Measurements from ENCODE around the gene C1orf159. TPM values are rescaled to one million over a fixed set of nuclear protein-coding genes. Genes with fewer than 3 reads are reported as not detected.

The C1orf159 gene
- total RNA-seq, 1 donor from 2014 or later = 2.4 TPM

DNA sequence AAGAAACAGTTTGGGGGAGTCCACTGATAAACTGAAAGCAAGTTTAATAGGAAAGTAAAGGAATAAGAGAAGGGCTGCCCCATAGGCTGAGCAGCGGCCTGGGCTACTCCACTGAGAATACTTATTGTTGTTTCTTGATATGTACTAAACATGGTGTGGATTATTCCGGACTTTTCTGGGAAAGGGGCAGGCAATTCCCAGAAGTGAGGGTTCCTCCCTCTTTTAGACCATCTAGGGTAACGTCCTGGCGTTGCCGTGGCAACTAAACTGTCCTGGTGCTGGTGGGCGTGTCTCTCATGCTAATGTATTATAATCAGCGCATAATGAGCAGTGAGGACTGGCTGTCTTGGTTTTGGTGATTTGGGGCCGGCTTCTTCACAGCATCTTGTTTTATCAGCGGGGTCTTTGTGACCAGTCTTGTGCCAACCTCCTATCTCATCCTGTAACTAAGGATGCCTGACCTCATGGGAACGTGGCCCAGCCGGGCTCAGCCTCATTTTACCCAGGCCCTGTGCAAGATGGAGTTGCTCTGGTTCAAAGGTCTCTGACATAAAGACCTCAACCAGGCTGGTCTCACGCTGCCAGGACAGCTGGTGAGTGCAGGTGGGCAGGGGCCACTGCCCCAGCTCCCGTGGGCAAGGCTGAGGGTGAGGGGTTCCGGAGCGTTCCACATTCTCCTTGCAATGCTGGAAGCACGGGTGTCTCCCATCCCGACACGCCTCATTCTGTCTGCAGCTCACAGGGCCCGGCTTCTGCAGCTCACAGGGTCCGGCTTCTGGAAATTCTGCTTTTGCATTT is 19.6 kb upstream of the C1orf159 start:
- intact Hi-C loops (cut with DNase I) = no loop called here
- no peak for ATAC-seq (ENCODE audit: poor library complexity)
- no peak for DNase-seq

DNA sequence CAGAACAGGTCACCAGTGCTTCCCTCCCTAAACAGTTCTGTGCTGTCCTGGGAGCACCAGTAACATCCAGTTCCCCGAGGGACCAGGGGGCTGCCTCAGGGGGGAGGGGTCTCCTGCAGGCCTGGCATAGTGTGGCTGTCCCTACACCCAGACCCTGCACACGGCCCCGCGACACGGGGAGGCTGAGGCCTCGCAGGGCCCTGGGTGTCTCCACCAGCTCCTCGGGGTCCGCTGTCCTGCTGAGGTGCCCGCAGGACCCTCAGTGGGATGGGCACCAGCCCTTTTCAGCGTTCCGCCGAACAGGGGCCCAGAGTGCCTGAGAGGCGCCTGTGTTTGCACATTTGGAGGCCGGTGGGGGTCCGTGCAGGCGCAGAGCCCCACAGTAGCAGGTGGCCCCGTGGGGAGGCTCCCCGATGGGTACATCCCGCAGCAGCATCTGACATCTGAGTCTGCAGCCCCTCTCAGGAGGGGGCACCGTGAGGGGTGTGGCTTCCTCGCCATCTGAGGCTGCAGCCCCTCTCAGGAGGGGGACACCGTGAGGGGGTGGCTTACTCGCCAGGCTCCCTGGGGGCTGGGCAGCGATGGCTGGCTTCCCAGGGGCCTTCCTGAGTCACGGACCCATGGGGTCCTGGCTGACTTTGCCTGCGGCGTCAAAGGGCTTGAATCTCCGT is 18.5 kb upstream of the C1orf159 start:
- no peak for ATAC-seq (ENCODE audit: poor library complexity)
- intact Hi-C loops (cut with DNase I) = no loop called here

DNA sequence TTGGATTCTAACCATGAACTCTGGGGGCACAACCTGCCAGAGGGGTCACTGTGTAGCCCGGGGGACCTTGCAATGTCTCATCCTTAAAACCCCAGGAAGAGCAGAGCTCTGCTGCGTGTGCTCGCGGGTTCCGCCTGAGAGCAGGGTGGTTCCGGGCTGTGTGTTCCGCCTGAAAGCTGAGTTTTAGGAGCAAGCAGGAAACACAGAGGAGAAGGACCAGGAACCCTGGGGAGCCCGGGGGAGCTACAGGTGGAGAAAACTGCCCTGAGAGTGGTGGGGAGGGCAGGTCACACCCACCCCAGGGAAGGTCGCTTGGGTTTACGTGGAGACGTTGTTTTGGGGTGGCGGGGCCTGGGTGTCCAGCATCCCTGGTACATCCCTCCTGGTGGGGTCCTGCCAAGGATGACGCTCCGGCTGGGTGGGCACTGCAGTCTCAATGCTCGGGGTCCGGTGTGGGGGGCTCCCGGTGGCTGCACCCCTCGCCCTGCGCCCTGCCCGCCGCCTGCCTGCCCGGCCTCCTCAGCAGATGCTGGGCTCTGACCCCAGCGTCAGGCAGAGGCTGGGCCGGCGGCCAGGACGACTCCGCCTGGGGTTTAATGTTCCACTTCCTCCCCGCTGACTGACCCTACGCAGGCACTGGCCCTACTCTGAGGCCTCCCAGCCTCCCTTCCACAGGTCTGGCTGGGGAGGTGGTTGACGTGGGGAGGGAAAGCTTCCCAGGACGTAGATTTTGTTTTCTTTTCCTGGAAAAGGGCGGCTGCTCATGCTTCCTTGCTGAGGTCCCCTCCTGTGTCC is 17.3 kb upstream of the C1orf159 start:
- peak; percentile 64 for DNase-seq
- peak; percentile 51 for ATAC-seq (ENCODE audit: poor library complexity)
- intact Hi-C loops (cut with DNase I) = no loop called here

More for the DNA sequence above, 18.5 kb upstream of the C1orf159 start:
- no peak for DNase-seq

DNA sequence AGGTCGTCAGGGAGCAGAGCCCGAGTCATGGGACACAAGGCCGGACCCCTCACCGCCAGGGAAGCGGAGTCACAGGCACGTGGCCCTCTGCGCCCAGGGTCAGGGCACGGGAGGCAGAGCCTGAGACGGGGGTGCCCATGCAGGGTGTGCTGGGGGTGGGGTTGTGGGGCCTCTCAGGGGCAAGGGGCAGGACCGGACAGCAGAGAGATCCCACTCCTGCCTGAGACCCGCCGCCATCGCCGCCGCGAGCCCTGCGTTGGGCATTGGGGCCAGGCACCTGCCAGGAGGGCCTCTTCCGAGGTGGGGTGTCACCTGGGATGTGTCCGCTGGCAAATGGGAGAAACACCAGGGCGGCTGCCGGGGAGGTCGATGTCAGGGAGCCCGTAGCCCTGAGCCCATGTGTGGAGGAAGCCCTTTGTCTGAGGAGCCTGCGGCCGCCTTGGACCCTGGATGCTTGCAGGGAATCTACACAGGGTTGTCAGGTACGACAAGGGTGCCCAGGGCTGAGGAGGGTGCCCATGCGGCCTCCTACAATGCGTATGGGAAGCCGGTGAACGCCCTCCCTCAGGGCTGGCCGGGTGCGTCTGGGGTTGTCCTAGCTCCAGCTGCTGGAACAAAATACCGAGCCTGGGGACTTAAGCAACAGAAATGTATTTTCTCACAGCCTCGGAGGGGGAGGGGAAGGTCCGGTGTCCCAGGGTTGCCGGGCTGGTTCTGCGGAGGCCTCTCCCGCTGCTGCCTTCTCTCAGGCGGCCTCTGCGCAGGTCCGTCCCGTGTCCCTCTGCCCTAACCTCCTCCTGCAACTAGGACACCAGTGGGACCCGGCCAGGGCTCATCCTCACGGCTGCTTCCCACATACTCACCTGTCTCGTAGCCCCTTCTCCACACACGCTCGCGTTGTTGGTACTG is 16.4 kb upstream of the C1orf159 start:
- intact Hi-C loops (cut with DNase I) = no loop called here
- ATAC-seq (ENCODE audit: poor library complexity) (peak; percentile 22), DNase-seq (no peak)

DNA sequence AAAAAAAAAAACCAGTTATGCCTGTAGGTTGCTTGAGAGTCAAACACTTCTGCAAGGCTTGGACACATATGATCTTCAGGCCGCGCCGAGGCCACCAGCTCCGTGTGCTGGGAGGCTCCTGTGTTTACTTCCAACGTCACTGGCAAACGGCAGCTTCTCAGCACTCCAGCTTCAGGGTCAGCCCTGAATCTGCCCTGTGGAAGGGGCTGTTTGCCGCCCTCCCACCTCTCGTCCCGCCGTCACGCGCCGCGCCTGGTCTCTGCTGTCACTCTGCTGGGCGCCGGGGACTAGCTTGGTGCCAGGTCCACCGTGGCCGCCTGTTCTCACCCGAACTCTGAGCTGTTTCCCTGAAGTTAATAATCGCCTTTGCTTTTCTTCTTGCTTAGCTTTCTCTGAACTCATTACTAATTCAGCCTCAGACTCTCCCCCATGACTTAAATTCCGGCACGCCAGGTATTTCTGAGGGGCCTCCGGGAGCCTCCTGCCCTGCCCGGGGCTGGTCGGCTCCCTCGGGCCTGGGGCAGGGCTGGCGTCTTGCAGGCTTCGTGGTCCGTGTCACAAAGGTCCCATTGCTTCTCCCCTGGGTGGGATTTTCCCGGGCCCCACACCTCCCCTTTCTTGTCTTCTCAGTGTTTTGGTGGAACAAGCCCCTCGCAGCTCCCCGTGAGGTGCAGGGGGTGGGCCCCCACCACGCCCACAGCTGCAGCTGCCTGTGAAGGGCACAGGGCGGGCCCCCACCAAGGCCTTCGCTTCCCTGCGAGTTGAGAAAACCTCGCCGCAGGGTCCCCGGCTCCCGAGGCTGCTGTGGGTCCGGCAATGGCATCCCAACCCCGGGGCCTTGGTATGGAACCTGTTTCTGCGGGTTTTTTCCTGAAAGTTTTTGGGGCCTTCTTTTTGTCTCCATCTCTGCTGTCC is 14.6 kb upstream of the C1orf159 start:
- intact Hi-C loops (cut with DNase I) = no loop called here
- ATAC-seq (ENCODE audit: poor library complexity) (no peak), DNase-seq (no peak)

DNA sequence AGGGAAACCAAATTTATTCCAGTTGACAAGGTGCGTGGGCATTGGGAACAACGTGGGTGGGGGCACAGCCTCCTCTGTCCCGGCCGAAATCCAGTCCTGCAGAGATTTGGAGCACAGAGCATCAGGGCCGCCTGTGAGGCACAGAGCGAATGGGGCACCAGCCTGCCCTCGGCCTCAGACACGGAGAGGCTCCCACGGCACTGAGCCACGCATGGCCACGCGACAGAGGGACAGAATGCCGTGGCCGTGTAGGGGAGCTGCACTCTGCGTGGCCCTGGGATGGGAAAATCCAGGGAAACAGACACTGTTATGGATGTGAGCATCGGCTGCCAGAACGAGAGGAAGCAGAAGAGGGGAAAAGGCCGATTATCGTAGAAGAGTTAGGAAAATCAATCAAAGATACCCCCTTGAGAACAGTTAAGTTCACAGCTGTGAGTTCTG is 13.5 kb upstream of the C1orf159 start:
- no peak for ATAC-seq (ENCODE audit: poor library complexity)
- intact Hi-C loops (cut with DNase I) = no loop called here
- DNase-seq = no peak

DNA sequence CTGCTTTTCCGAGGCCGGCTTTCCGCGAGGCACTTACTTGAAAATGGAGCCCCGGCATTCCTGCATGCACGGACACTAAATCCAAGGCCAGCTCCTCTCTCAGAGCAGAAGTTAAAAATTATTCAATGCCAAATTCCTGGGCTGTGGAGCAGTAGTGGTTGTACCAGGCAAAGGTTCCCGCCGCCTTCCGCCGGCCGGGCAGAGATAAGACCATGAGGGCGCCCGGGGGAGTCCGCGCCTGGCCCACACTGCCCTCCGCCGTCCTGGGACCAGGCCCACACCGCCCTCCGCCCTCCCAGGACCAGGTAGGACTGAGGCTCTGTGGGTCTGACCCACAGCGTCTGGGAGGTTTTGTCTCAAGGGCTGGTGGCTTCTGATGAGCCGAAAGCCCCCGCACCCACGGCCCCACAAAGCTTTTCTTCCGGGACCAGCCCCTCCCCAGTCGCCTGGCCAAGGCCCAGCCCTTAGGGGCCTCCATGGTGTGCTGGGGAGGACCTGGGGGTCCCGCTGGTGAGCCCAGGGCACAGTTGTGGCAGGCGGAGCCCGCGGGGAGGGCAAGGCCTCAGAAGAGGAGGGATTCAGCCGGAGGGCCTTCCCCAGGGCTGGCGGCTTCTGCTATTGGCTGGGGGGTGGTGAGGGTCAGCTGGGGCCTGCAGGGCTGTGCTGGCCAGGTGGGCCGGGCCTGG is 12.7 kb upstream of the C1orf159 start:
- no peak for DNase-seq
- ATAC-seq (ENCODE audit: poor library complexity) = no peak
- intact Hi-C loops (cut with DNase I) = no loop called here

DNA sequence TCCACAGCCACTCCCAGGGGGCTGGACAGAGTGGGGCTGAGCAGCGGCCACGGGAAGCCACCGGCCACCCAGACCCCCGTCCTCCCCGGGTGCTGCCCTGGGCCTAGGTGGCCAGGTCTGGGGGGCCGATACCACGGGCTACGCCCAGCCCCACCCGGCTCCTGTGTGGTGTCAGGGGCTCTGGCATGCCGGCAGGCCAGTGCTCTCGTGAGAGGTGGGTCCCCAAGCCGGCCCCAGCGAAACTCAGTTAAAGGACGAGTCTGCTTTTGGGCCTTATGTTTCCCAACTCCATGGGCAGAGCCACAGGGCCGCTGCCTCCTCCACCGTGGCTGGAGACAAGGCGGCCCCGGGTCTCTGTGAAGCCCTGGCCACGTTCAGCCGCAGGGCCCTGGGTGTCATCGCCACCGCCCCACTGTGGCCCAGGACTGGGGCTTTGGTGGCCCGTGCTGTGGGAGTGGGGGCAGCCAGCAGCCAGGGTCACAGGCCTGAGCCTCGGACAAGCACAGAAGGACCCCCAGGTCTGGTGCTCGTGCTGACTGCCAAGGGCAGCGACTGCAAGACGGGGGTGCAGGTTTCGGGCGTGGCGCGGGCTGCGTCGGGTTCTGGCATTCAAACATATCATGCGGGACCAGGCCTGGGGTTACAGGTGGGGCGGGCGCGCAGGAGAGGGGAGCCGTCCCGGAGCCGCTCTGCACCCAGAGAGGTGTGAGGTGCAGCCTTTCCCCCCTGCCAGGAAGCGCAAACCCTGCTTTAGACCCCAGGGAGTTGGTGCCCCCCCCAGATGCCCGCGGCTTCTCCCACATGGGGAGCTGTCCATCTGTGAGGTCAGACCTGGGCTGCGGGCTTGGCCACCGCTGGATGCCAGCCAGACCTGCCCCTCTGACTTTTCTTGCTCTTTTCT is 11.9 kb upstream of the C1orf159 start:
- ATAC-seq (ENCODE audit: poor library complexity) = no peak
- intact Hi-C loops (cut with DNase I) = no loop called here
- no peak for DNase-seq

DNA sequence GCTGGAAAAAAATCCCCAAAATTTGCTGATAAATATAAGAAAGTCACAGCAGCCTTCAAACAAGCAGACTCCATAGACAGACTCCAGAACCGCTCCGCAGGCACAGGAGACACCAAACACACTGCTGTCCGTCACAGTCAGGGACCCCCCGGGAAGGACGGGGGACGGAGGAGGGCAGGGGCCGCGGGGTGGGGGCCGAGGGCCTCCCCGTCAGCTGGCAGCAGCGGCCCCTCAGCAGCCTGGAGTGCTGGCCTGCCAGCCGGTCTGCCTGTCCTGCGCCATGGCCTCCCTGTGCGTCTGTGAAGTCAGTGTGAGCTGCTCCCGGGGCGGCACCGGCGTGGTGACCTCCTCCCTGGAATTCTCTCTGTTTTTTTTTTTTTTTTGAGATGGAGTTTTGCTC is 10.1 kb upstream of the C1orf159 start:
- DNase-seq (no peak), ATAC-seq (ENCODE audit: poor library complexity) (no peak)
- intact Hi-C loops (cut with DNase I) = no loop called here

DNA sequence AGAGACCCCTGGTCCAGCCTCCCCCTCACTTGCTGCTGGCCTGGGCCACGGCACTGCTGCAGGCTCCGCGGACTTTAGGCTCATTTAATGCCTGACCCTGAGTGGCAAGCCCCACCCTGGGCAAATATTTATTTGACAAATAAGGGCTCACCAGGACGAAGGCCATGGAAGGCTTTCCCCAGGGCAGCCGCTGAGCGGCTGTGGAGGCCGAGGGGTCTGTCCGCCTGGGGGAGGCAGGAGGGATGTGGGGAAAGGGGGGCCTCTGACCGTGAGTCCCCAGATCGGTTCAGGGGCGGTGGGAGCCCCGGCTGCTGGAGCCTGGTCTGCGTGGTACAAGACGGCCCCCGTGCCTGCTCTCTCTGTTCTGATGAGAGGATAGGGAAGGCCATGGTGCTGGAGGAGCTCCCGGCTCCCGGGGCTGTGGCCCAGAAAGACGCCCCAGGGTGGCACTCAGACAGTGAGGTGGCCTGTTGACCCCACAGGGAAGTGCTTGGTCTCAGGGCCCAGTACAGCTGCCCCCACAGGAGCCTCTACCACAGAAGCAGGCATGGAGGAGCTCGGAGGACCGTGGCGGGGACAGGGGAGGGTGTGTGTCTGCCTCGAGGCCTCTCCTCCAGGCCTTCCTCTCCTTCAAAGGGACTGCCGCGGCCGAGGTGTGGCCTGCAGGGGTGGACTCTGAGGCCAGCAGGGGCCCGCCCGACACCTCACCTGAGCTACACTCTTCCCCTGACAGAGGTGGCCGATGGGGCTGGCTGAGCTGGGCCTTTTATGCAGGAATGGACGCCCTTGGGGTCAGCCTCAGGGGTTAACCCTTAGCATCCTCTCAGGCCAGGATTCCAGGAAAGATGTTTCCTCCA is 9.1 kb upstream of the C1orf159 start:
- ATAC-seq (ENCODE audit: poor library complexity) = no peak

DNA sequence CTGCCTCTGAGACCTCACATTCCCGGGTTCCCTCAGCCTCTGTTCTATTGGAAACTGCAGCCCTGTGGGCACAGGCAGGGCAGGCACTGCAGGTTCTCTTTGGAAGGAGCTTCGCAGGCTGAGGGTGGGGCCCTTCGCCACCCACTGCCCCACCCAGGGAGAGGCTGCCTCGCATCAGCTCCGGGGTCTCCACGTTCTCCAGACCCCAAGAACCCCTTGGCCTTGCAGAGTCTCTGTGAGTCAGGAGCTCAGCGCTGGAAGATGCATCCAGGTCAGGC is 8.6 kb upstream of the C1orf159 start:
- intact Hi-C loops (cut with DNase I) = loop anchor here (5.0 kb wide), 2 partner anchors 108 to 168 kb away; partner anchors contain the start of genes B3GALT6 and SDF4
- no peak for DNase-seq
- no peak for ATAC-seq (ENCODE audit: poor library complexity)

More for the DNA sequence above, 9.1 kb upstream of the C1orf159 start:
- intact Hi-C loops (cut with DNase I) = loop anchor here (5.0 kb wide), 2 partner anchors 107 to 167 kb away; partner anchors contain the start of genes B3GALT6 and SDF4
- DNase-seq = no peak

DNA sequence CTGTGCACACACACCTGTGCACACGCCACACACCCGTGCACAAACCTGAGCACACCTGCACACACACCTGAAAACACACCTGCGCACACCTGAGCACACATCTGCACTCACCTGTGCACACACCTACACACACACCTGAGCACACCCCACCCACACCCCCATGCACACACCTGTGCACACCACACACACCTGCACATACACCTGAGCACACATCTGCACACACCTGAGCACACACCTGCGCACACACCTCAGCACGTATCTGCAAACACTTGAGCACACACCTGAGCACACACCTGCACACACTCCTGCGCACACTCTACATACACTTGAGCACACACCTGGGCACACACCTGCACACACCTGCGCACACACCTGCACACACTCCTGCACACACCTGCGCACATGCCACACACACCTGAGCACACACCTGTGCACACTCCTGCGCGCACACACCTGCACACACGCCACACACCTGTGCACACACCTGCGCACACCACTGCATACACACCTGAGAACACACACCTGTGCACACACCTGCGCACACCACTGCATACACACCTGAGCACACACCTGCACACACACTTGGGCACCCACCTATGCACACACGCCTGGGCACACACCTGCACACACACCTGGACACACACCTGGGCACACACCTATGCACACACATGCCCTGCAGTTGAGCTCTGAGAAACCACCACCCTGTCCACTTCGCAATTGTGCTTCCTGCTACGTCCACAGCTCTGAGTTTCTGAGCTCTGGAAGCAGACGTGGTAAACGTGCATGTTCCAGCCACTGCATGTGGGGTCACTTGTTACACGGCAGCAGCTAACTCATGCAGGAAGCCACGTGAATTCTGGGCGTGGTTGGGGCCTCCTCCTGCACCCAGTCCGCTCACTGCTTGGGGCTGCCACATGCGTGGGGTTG is 8.0 kb upstream of the C1orf159 start:
- ATAC-seq (ENCODE audit: poor library complexity) (no peak), DNase-seq (no peak)
- intact Hi-C loops (cut with DNase I) = loop anchor here (5.0 kb wide), 2 partner anchors 108 to 168 kb away; partner anchors contain the start of genes B3GALT6 and SDF4

DNA sequence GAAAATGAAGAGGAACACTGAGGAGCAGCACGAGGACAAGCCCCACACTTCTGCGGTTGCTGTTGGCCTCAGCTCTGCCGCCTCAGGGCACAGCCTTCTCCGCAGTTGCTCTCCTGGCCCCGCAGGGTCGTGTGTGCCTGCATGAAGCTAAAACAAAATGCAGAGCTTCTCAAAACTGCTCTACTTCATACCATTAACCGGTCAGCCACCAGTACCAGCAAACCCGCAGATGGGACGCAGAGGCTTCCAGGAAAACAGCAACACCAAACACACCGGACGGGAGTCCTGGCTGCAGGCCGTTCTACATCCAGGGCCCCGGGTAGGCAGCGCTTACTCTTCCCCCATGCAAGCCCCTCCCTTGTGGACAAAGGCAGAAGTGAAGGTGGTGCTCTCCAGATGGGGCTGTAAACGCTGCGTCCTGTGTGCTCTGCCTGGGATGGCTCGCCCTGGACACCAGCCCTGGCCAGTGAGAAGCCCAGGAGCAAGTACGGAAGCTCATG is 7.1 kb upstream of the C1orf159 start:
- no peak for DNase-seq
- intact Hi-C loops (cut with DNase I) = loop anchor here (5.0 kb wide), 2 partner anchors 109 to 169 kb away; partner anchors contain the start of genes B3GALT6 and SDF4
- ATAC-seq (ENCODE audit: poor library complexity) = no peak

All from Right ventricle myocardium superior (tissue), 1 donor.